H1 (cell line): ENCODE measurements around the gene ALK. TPM values are rescaled to one million over a fixed set of nuclear protein-coding genes. Genes with fewer than 3 reads are reported as not detected.

Experiments
- CTCF ChIA-PET: fragments of 300-600 bp; sonication (Branson Sonifier 250); formaldehyde crosslinking; loops from one replicate; lab custom pipeline; 2021; ENCODE audit not compliant: partially characterized antibody; lab: Charles Lee
- POLR2A ChIA-PET: fragments of 300-600 bp; sonication (Branson Sonifier 250); formaldehyde crosslinking; loops from one replicate; lab custom pipeline; 2021; ENCODE audit warnings: inconsistent platforms; ENCODE audit not compliant: partially characterized antibody; lab: Charles Lee
- DNase-seq, 2 experiments: peaks; one replicate each; pipeline versions ENCODE4 v3.0.0 to v3.0.0-alpha.2; 2010 to 2022; ENCODE audit warnings: low spot score in 2 of 2, low read depth in 1 of 2, mixed read lengths in 1 of 2
- FAIRE-seq: peaks from 2 replicates; lab custom pipeline; 2011; peaks lifted over from hg19 to GRCh38; lab: Jason Lieb, UNC
- H2AFZ ChIP-seq: 2 replicates; pipeline ENCODE4 v1.8.1; 2012; ENCODE audit warnings: low read length, inconsistent platforms
- H2AK5ac ChIP-seq: 2 replicates; pipeline ENCODE4 v1.6.1; 2013; ENCODE audit warnings: low read depth, low read length
- H2BK120ac ChIP-seq: replicated peaks from 2 replicates; pipeline ENCODE3; 2013; ENCODE audit warnings: low read depth, low read length, inconsistent platforms
- H2BK12ac ChIP-seq: 2 replicates; pipeline ENCODE4 v1.6.1; 2013; ENCODE audit warnings: low read depth, low read length
- H2BK15ac ChIP-seq: 2 replicates; pipeline ENCODE4 v1.6.1; 2013; ENCODE audit warnings: low read length
- H2BK20ac ChIP-seq: 2 replicates; pipeline ENCODE4 v1.6.1; 2013; ENCODE audit warnings: low read length
- H2BK5ac ChIP-seq: 2 replicates; pipeline ENCODE4 v1.6.1; 2013; ENCODE audit warnings: low read depth, low read length
- H3K14ac ChIP-seq: 2 replicates; pipeline ENCODE4 v1.6.1; 2013; ENCODE audit warnings: inconsistent platforms; ENCODE audit not compliant: insufficient read length
- H3K18ac ChIP-seq: 2 replicates; pipeline ENCODE4 v1.6.1; 2013; ENCODE audit warnings: low read length; ENCODE audit errors: extremely low read depth
- H3K23ac ChIP-seq: 2 replicates; pipeline ENCODE4 v1.6.1; 2013; ENCODE audit warnings: inconsistent platforms; ENCODE audit not compliant: insufficient read length
- H3K23me2 ChIP-seq: 2 replicates; pipeline ENCODE4 v1.6.1; 2013; ENCODE audit warnings: low read depth, low read length
- H3K27ac ChIP-seq: 2 replicates; pipeline ENCODE4 v1.6.1; 2011; ENCODE audit warnings: low read depth, low read length, inconsistent platforms
- H3K27me3 ChIP-seq, 4 experiments: replicated peaks in 1 of 4; 1 replicate in 1 of 4; 2 replicates in 3 of 4; pipeline versions ENCODE4 v1.6.1 to v1.8.1; 2011 to 2013; ENCODE audit warnings: low read length in 3 of 4, mild to moderate bottlenecking in 3 of 4, inconsistent platforms in 2 of 4, mixed read lengths in 2 of 4, moderate library complexity in 1 of 4; ENCODE audit not compliant: control insufficient read depth in 3 of 4, insufficient read depth in 3 of 4; ENCODE audit errors: extremely low read depth in 1 of 4
- H3K36me3 ChIP-seq, 4 experiments: 2 replicates each; pipeline versions ENCODE4 v1.6.1 to v1.8.1; 2011 to 2013; ENCODE audit warnings: mild to moderate bottlenecking in 4 of 4, low read length in 3 of 4, moderate library complexity in 2 of 4, control low read depth in 1 of 4, inconsistent platforms in 1 of 4; ENCODE audit not compliant: insufficient read depth in 4 of 4, control insufficient read depth in 2 of 4
- H3K4ac ChIP-seq: replicated peaks from 2 replicates; pipeline ENCODE3; 2013; ENCODE audit warnings: low read length, low read depth, mixed read lengths, inconsistent platforms; ENCODE audit not compliant: insufficient read length
- H3K4me1 ChIP-seq, 4 experiments: replicated peaks in 1 of 4; 1 replicate in 1 of 4; 2 replicates in 3 of 4; pipeline versions ENCODE4 v1.6.1 to v1.8.1; 2011 to 2013; ENCODE audit warnings: low read length in 3 of 4, inconsistent platforms in 2 of 4, mixed read lengths in 1 of 4; ENCODE audit not compliant: insufficient read depth in 4 of 4, control insufficient read depth in 3 of 4
- H3K4me2 ChIP-seq, 2 experiments: 2 replicates each; pipeline versions ENCODE4 v1.6.1 to v1.8.1; 2011 to 2013; ENCODE audit warnings: low read depth in 2 of 2, low read length in 2 of 2, control low read depth in 1 of 2, inconsistent platforms in 1 of 2, mild to moderate bottlenecking in 1 of 2; ENCODE audit not compliant: insufficient read depth in 1 of 2
- H3K4me3 ChIP-seq, 4 experiments: fragments of 200-600, 300-600 bp in 1 of 4; sonication (generic), shearing (Covaris generic), sonication (Bioruptor Twin) in 1 of 4; 2 replicates each; pipeline versions ENCODE4 v1.5.1 to v1.8.1; 2011 to 2016; ENCODE audit warnings: low read length in 4 of 4, low read depth in 3 of 4, control low read depth in 2 of 4, inconsistent platforms in 2 of 4, mild to moderate bottlenecking in 2 of 4, mixed read lengths in 1 of 4, moderate library complexity in 1 of 4; ENCODE audit not compliant: insufficient read depth in 2 of 4; ENCODE audit errors: extremely low read depth in 1 of 4
- H3K56ac ChIP-seq: replicated peaks from 2 replicates; pipeline ENCODE3; 2013; ENCODE audit warnings: low read depth, mild to moderate bottlenecking, mixed read lengths, low read length, inconsistent platforms; ENCODE audit not compliant: insufficient read length
- H3K79me1 ChIP-seq: 2 replicates; pipeline ENCODE4 v1.6.1; 2013; ENCODE audit warnings: low read depth, low read length, control low read depth
- H3K79me2 ChIP-seq, 2 experiments: 2 replicates each; pipeline versions ENCODE4 v1.6.1 to v1.8.1; 2012 to 2013; ENCODE audit warnings: low read length in 2 of 2, mild to moderate bottlenecking in 2 of 2, inconsistent platforms in 1 of 2; ENCODE audit not compliant: insufficient read depth in 2 of 2, control insufficient read depth in 1 of 2
- H3K9ac ChIP-seq, 4 experiments: replicated peaks in 1 of 4; 1 replicate in 1 of 4; 2 replicates in 3 of 4; pipeline versions ENCODE4 v1.6.1 to v1.8.1; 2011 to 2013; ENCODE audit warnings: low read depth in 3 of 4, low read length in 3 of 4, control low read depth in 2 of 4, mild to moderate bottlenecking in 2 of 4, moderate library complexity in 2 of 4, inconsistent platforms in 1 of 4; ENCODE audit errors: extremely low read depth in 1 of 4
- H3K9me3 ChIP-seq, 2 experiments: 2 replicates each; pipeline versions ENCODE4 v1.6.1 to v1.8.1; 2012 to 2013; ENCODE audit warnings: mild to moderate bottlenecking in 2 of 2, moderate library complexity in 2 of 2, control low read depth in 1 of 2, inconsistent platforms in 1 of 2, low read depth in 1 of 2, low read length in 1 of 2, mixed read lengths in 1 of 2; ENCODE audit not compliant: insufficient read depth in 2 of 2
- H4K20me1 ChIP-seq, 2 experiments: replicated peaks in 1 of 2; 2 replicates each; pipeline versions ENCODE3 to v1.8.1; 2011 to 2013; ENCODE audit warnings: inconsistent platforms in 2 of 2, low read length in 2 of 2, mild to moderate bottlenecking in 1 of 2; ENCODE audit not compliant: insufficient read depth in 2 of 2, control insufficient read depth in 1 of 2
- H4K5ac ChIP-seq: 2 replicates; pipeline ENCODE4 v1.6.1; 2013; ENCODE audit warnings: low read length, low read depth, mixed read lengths, inconsistent platforms; ENCODE audit not compliant: insufficient read length
- H4K8ac ChIP-seq: 2 replicates; pipeline ENCODE4 v1.8.0; 2013; ENCODE audit warnings: mild to moderate bottlenecking, moderate library complexity, low read length, inconsistent platforms; ENCODE audit not compliant: insufficient read depth; ENCODE audit errors: extremely low read depth
- H4K91ac ChIP-seq: replicated peaks from 2 replicates; pipeline ENCODE3; 2013; ENCODE audit warnings: low read length, mixed read lengths, inconsistent platforms; ENCODE audit not compliant: insufficient read length
- CEBPB ChIP-seq: IDR thresholded peaks from 2 replicates; pipeline ENCODE4 v1.6.1; 2012; ENCODE audit warnings: low read depth, low read length
- CHD1 ChIP-seq: IDR thresholded peaks from 2 replicates; pipeline ENCODE4 v1.6.1; 2012; ENCODE audit warnings: low read depth, low read length, improper control_type of control experiment
- EP300 ChIP-seq, 2 experiments: IDR thresholded peaks; 1 replicate in 1 of 2; 2 replicates in 1 of 2; pipeline ENCODE4 v1.6.1; 2011 to 2012; ENCODE audit warnings: low read depth in 2 of 2, low read length in 2 of 2, mild to moderate bottlenecking in 2 of 2, borderline replicate concordance in 1 of 2, inconsistent platforms in 1 of 2, moderate library complexity in 1 of 2
- EZH2 ChIP-seq: fragments of 200-600 bp; sonication (generic); IDR thresholded peaks from 2 replicates; pipeline ENCODE4 v1.7.1; 2012; ENCODE audit warnings: low read depth, mild to moderate bottlenecking, moderate library complexity, low read length, inconsistent platforms; ENCODE audit not compliant: severe bottlenecking
- KDM4A ChIP-seq: IDR thresholded peaks from one replicate; pipeline ENCODE4 v1.7.1; 2012; ENCODE audit warnings: low read depth, mild to moderate bottlenecking, moderate library complexity, low read length, inconsistent platforms; ENCODE audit not compliant: severe bottlenecking
- NANOG ChIP-seq: IDR thresholded peaks from 2 replicates; pipeline ENCODE4 v1.6.1; 2011; ENCODE audit warnings: low read length, low read depth, mild to moderate bottlenecking, inconsistent platforms; ENCODE audit not compliant: insufficient read depth, poor library complexity, severe bottlenecking
- RXRA ChIP-seq: IDR thresholded peaks from 2 replicates; pipeline ENCODE4 v1.6.1; 2011; ENCODE audit warnings: low read depth, mild to moderate bottlenecking, low read length, moderate library complexity; ENCODE audit not compliant: insufficient read depth
- SIN3A ChIP-seq, 2 experiments: IDR thresholded peaks in 1 of 2; conservative IDR thresholded peaks in 1 of 2; 2 replicates each; pipeline ENCODE4 v1.6.1; 2011 to 2012; ENCODE audit warnings: low read length in 2 of 2, improper control_type of control experiment in 1 of 2, low read depth in 1 of 2, mild to moderate bottlenecking in 1 of 2
- ZNF274 ChIP-seq: IDR thresholded peaks from 2 replicates; pipeline ENCODE4 v1.7.0; 2012; ENCODE audit warnings: low read length, borderline replicate concordance; ENCODE audit errors: extremely low read depth
- WGBS, 2 experiments: shearing (Covaris generic) in 1 of 2; methylation state at CpG; one replicate each; pipeline versions ENCODE4 v1.1.6 to v1.1.7; 2013 to 2015; ENCODE audit warnings: low lambda C conversion rate in 2 of 2, mixed read lengths in 2 of 2, inconsistent platforms in 1 of 2, low coverage in 1 of 2, missing lambda C conversion rate in 1 of 2; ENCODE audit not compliant: insufficient replicate concordance in 2 of 2, insufficient coverage in 1 of 2, insufficient read length in 1 of 2; ENCODE audit errors: extremely low coverage in 1 of 2, missing lambda C conversion rate in 1 of 2; 5-methylcytosine and 5-hydroxymethylcytosine counted together
- polyA plus RNA-seq, 7 experiments: library from polyadenylated mRNA; depleted of rRNA in 3 of 7; stranded (reverse) in 5 of 7; unstranded in 2 of 7; fragments of >200 nt in 5 of 7; fragments of 200-250 nt in 2 of 7; gene quantifications; 1 replicate in 5 of 7; 2 replicates in 1 of 7; 4 replicates in 1 of 7; pipeline versions ENCODE4 v1.2.1 to v1.2.3, GENCODE V29; 2011 to 2013; ENCODE audit warnings: missing spikeins in 2 of 7, mixed read lengths in 2 of 7
- total RNA-seq: library from RNA; stranded (reverse); fragmentation: NEBNext Ultra II Directional; extraction: Animal tissue kit (Norgen Biotek cat#: 25700); gene quantifications from 2 replicates; pipeline ENCODE4 v1.2.1, GENCODE V29; 2021
- TF ChIP-seq, protein P1 (sequence below): IDR thresholded peaks from 2 replicates; pipeline ENCODE4 v1.6.1; 2011; ENCODE audit warnings: low read length, improper control_type of control experiment

The ALK gene
- total and polyA plus RNA-seq, 2 of the 8 experiments (the other 6 are each of a cell fraction or from before 2014, with no cell fraction given): 0.02 to 0.09 TPM

DNA sequence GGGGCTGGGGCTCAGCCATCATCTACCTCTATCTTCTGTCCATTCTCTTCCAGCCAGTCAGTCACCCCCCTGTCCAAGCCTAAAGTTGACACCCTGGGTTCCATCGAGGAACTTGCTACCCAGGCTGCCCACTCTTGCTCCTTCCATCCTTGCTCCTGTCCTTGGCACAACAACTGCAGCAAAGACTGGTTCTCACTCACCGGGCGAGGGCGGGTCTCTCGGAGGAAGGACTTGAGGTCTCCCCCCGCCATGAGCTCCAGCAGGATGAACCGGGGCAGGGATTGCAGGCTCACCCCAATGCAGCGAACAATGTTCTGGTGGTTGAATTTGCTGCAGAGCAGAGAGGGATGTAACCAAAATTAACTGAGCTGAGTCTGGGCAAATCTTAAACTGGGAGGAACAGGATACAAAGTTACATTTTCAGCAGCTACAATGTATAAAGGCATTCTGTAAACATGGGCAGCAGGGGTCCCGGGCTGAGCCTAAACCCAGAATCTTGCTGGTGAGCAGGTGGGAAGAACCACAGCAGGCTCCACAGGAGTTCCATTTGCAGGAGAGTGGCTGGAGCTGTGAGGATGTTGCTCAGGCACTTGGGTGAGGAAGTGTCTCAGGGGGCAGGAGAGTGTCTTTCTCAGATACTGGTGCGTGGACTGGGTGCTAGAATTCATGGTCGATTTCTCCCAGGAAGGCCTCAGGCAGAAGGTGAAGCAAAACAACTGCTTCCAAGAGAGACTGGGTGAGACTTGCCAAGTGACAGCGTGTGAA lies 700.7 kb downstream of the ALK start:
- Histone ChIP-seq H3K18ac (no peak overlapping the region), H3K27ac (no peak overlapping the region), H4K8ac (no peak overlapping the region; the same call in 1 of the 2 replicates), H3K4ac (no peak overlapping the region), H3K14ac (no peak overlapping the region), H2BK120ac (no peak overlapping the region), H3K9me3 (no peaks in the 10 kb centered on the region), H3K79me1 (no peaks in the 10 kb centered on the region), H3K23ac (no peak overlapping the region), H2BK5ac (no peak overlapping the region), H2AK5ac (no peak overlapping the region), H3K79me2 (no peaks in the 10 kb centered on the region), H3K56ac (no peak overlapping the region), H2BK15ac (no peak overlapping the region), H4K20me1 (peaks cover 0 to 8% of the 10 kb centered on the region in 2 experiments), H3K36me3 (no peaks in the 10 kb centered on the region), H3K4me1 (no peaks in the 10 kb centered on the region), H3K27me3 (no peaks in the 10 kb centered on the region), H4K5ac (no peak overlapping the region), H3K4me2 (no peak overlapping the region), H2BK12ac (no peak overlapping the region), H4K91ac (no peak overlapping the region), H3K9ac (no peak overlapping the region), H2AFZ (no peak overlapping the region), H2BK20ac (no peak overlapping the region), H3K4me3 (no peak overlapping the region), H3K23me2 (peaks cover 8% of the 10 kb centered on the region)
- WGBS, 2 experiments: 91% methylated on average over 12 of the region's 12 CpGs; no CpG with 5 or more reads in 1 of the 2 experiments
- FAIRE-seq (no peak), DNase-seq (no peak)
- ChIA-PET CTCF (interaction anchor here (0.6 to 0.9 kb wide), 2 partner anchors 123 to 436 kb away, joined by 3 read pairs; no protein-coding TSS in a partner anchor), POLR2A (interaction anchor here (1.1 kb wide), 1 partner anchor 23 kb away, joined by 3 read pairs; no protein-coding TSS in a partner anchor)
- TF ChIP-seq EP300 (IDR thresholded peaks at IDR 0.05; ENCODE audit: borderline replicate concordance in 1 of 2, low read depth in 2 of 2, low read length in 2 of 2): no peak
- no peak for TF ChIP-seq CHD1
- TF ChIP-seq EZH2: no peak
- TF ChIP-seq, protein P1, sequence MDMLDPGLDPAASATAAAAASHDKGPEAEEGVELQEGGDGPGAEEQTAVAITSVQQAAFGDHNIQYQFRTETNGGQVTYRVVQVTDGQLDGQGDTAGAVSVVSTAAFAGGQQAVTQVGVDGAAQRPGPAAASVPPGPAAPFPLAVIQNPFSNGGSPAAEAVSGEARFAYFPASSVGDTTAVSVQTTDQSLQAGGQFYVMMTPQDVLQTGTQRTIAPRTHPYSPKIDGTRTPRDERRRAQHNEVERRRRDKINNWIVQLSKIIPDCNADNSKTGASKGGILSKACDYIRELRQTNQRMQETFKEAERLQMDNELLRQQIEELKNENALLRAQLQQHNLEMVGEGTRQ: no peak
- TF ChIP-seq ZNF274: no peak
- no peak for TF ChIP-seq CEBPB
- no peak for TF ChIP-seq RXRA
- TF ChIP-seq NANOG: no peak
- no peak for TF ChIP-seq KDM4A
- TF ChIP-seq SIN3A (conservative IDR thresholded peaks at IDR 0.05 in 1 of 2, IDR thresholded peaks at IDR 0.05 in 1 of 2; ENCODE audit: low read depth in 1 of 2, low read length in 2 of 2): no peak
